GM12878 (cell line): Measurements from ENCODE around the gene ANKS1A. TPM values are rescaled to one million over a fixed set of nuclear protein-coding genes. Genes with fewer than 3 reads are reported as not detected.

Experiments used
- ATAC-seq: fragments of 200-7000 bp; cut with Tn5 transposase; 3 replicates; pipeline ENCODE4 v1.9.1; 2020; ENCODE audit warnings: mild to moderate bottlenecking, moderate library complexity
- BruUV-seq: library from RNA; stranded (reverse); fragments of 400-500 nt; replicated peaks from 2 replicates; lab custom pipeline; 2021; lab: Mats Ljungman, UMichigan
- CTCF ChIA-PET: fragments of 300-600 bp; sonication (Branson Sonifier 250); formaldehyde crosslinking; extraction: SDS; loops from one replicate; lab custom pipeline; 2021; ENCODE audit warnings: inconsistent platforms; lab: Yijun Ruan, JAX
- POLR2A ChIA-PET: fragments of 350-600 bp; formaldehyde crosslinking; extraction: SDS; loops from one replicate; lab custom pipeline; 2021; ENCODE audit warnings: inconsistent platforms; lab: Charles Lee
- RAD21 ChIA-PET: fragments of 300-600 bp; sonication (Branson Sonifier 250); formaldehyde crosslinking; loops from one replicate; lab custom pipeline; 2023; ENCODE audit warnings: antibody characterized with exemption; ENCODE audit not compliant: unreplicated experiment; lab: Charles Lee
- SMC1A ChIA-PET: fragments of 300-600 bp; sonication (Branson Sonifier 250); formaldehyde crosslinking; loops from one replicate; lab custom pipeline; 2023; ENCODE audit not compliant: unreplicated experiment, uncharacterized antibody; lab: Charles Lee
- DNase-seq: peaks from one replicate; pipeline ENCODE4 v3.0.0-alpha.2; 2011; ENCODE audit warnings: low read depth, low spot score
- FAIRE-seq: peaks from 3 replicates; lab custom pipeline; 2011; peaks lifted over from hg19 to GRCh38; lab: Jason Lieb, UNC
- H2AFZ ChIP-seq: 2 replicates; pipeline ENCODE4 v1.6.0; 2011; ENCODE audit warnings: low read depth, low read length, control low read depth; ENCODE audit not compliant: control insufficient read depth
- H3K27ac ChIP-seq: 2 replicates; pipeline ENCODE4 v1.5.1; 2011; ENCODE audit warnings: control low read depth; ENCODE audit not compliant: control insufficient read depth, insufficient read depth
- H3K27me3 ChIP-seq, 2 experiments: replicated peaks in 1 of 2; 2 replicates each; pipeline versions ENCODE4 v1.6.0 to v1.6.1; 2011; ENCODE audit warnings: low read length in 1 of 2; ENCODE audit not compliant: control insufficient read depth in 2 of 2, insufficient read depth in 2 of 2
- H3K36me3 ChIP-seq, 2 experiments: 2 replicates each; pipeline ENCODE4 v1.5.1; 2011; ENCODE audit warnings: low read length in 1 of 2; ENCODE audit not compliant: control insufficient read depth in 2 of 2, insufficient read depth in 2 of 2
- H3K4me1 ChIP-seq: 2 replicates; pipeline ENCODE4 v1.6.1; 2011; ENCODE audit warnings: mild to moderate bottlenecking, low read length, moderate library complexity, mixed read lengths; ENCODE audit not compliant: control insufficient read depth, insufficient read depth
- H3K4me2 ChIP-seq: 2 replicates; pipeline ENCODE4 v1.6.0; 2011; ENCODE audit warnings: control low read depth; ENCODE audit not compliant: control insufficient read depth, insufficient read depth
- H3K4me3 ChIP-seq: fragments of 200-600 bp; sonication (generic); 2 replicates; pipeline ENCODE4 v1.5.1; 2016
- H3K79me2 ChIP-seq: 2 replicates; pipeline ENCODE4 v1.6.0; 2011; ENCODE audit warnings: low read length; ENCODE audit not compliant: control insufficient read depth, insufficient read depth
- H3K9ac ChIP-seq: 2 replicates; pipeline ENCODE4 v1.8.0; 2011; ENCODE audit warnings: low read length, control low read depth, mixed read lengths; ENCODE audit not compliant: control insufficient read depth, insufficient read depth
- H3K9me3 ChIP-seq: replicated peaks from 3 replicates; pipeline ENCODE4 v1.5.1; 2011; ENCODE audit warnings: mild to moderate bottlenecking, low read length; ENCODE audit not compliant: control insufficient read depth, insufficient read depth
- H4K20me1 ChIP-seq: 2 replicates; pipeline ENCODE4 v1.6.0; 2011; ENCODE audit not compliant: control insufficient read depth, insufficient read depth
- CEBPB ChIP-seq, 2 experiments: fragments of 150-350 bp in 1 of 2; IDR thresholded peaks; 2 replicates each; pipeline ENCODE4 v1.6.1; 2012 to 2014; ENCODE audit warnings: low read depth in 2 of 2, low read length in 2 of 2, borderline replicate concordance in 1 of 2, inconsistent platforms in 1 of 2
- ETV6 ChIP-seq, 2 experiments: fragments of 450-650 bp in 1 of 2; IDR thresholded peaks in 1 of 2; conservative IDR thresholded peaks in 1 of 2; 2 replicates each; pipeline ENCODE4 v1.6.1; 2014; ENCODE audit warnings: antibody characterized with exemption in 1 of 2, borderline replicate concordance in 1 of 2, low read depth in 1 of 2, mild to moderate bottlenecking in 1 of 2, moderate library complexity in 1 of 2
- JUND ChIP-seq: IDR thresholded peaks from 2 replicates; pipeline ENCODE4 v1.6.1; 2012; ENCODE audit warnings: low read depth, mild to moderate bottlenecking, low read length, improper control_type of control experiment, moderate library complexity
- KDM1A ChIP-seq: fragments of 200-600 bp; sonication (generic); IDR thresholded peaks from 2 replicates; pipeline ENCODE4 v1.6.1; 2016; ENCODE audit warnings: borderline replicate concordance
- NBN ChIP-seq: fragments of 450-650 bp; IDR thresholded peaks from 2 replicates; pipeline ENCODE4 v1.6.1; 2016
- RB1 ChIP-seq: fragments of 450-650 bp; formaldehyde crosslinking; IDR thresholded peaks from 2 replicates; pipeline ENCODE4 v1.6.1; 2017; ENCODE audit warnings: mild to moderate bottlenecking, borderline replicate concordance
- SPI1 ChIP-seq: IDR thresholded peaks from 2 replicates; pipeline ENCODE4 v1.6.1; 2011; ENCODE audit warnings: low read depth, mild to moderate bottlenecking, low read length, moderate library complexity, borderline replicate concordance; ENCODE audit not compliant: insufficient read depth
- TCF7 ChIP-seq: IDR thresholded peaks from 2 replicates; pipeline ENCODE4 v1.6.1; 2014; ENCODE audit warnings: antibody characterized with exemption, borderline replicate concordance
- WRNIP1 ChIP-seq: IDR thresholded peaks from 2 replicates; pipeline ENCODE4 v1.6.1; 2011; ENCODE audit warnings: low read depth, low read length, improper control_type of control experiment, borderline replicate concordance
- ZNF274 ChIP-seq: IDR thresholded peaks from one replicate; pipeline ENCODE4 v1.8.0; 2011; ENCODE audit not compliant: insufficient read length, insufficient read depth
- WGBS: methylation state at CpG from one replicate; pipeline ENCODE4 v1.1.6; 2016; ENCODE audit warnings: low lambda C conversion rate; ENCODE audit not compliant: insufficient replicate concordance, insufficient coverage; ENCODE audit errors: missing lambda C conversion rate; 5-methylcytosine and 5-hydroxymethylcytosine counted together
- in situ Hi-C: fragments of 300-500 bp; cut with MboI; formaldehyde crosslinking; loops from 9 replicates; pipeline ENCODE4 v1.14.3; 2018; ENCODE audit warnings: mixed read lengths
- intact Hi-C: fragments of 100-400 bp; cut with micrococcal nuclease; formaldehyde crosslinking; loops from one replicate; pipeline ENCODE4 v1.14.2; 2022; ENCODE audit not compliant: unreplicated experiment
- polyA plus RNA-seq, 11 experiments: library from polyadenylated mRNA; depleted of rRNA in 4 of 11; unstranded in 6 of 11; stranded (reverse) in 5 of 11; fragments of >200 nt; fragmentation: Nextera tagmentation in 4 of 11; fragmentation: Illumina TruSeq in 1 of 11; extraction: Ambion mirVana in 4 of 11; extraction: Trizol in 1 of 11; gene quantifications; 1 replicate in 1 of 11; 2 replicates in 10 of 11; pipeline versions ENCODE4 v1.2.1 to v1.2.3, GENCODE V29; 2011 to 2016; ENCODE audit warnings: inconsistent platforms in 2 of 11, missing spikeins in 2 of 11, low read depth in 1 of 11
- total RNA-seq, 4 experiments: library from RNA; depleted of rRNA in 3 of 4; stranded (reverse); fragments of >200 nt in 3 of 4; fragmentation: Illumina TruSeq in 1 of 4; extraction: Trizol in 1 of 4; gene quantifications; 2 replicates each; pipeline versions ENCODE4 v1.2.1 to v1.2.3, GENCODE V29; 2013 to 2021
- TF ChIP-seq, protein P1 (sequence below): fragments of 450-650 bp; IDR thresholded peaks from 2 replicates; pipeline ENCODE4 v1.6.1; 2017; ENCODE audit warnings: low read depth, mild to moderate bottlenecking, moderate library complexity

ANKS1A gene
- total and polyA plus RNA-seq, 10 of the 15 experiments (the other 5 are each of a cell fraction or from before 2014, with no cell fraction given) = 0.60 to 7.0 (median 3.0) TPM

DNA sequence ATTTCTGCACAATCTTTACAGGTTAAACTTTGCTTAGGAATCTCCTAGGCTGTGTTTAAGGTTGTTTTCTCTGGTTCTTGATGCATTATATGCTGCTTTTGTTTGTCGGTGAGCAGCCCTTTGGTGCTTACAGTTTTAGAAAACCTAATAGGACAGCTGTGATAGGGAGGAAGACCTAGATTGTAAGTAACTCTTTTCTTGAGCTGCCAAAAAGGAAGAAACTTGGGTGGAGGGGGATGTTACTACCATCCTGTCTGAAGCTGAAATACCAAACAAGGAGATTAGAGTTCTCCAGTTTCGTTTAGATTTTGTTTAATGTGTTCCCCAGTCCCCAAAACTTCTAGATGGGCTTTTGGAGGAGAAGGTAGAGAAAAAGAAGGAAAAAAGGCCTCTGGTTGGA, 72.0 kb downstream of the ANKS1A start (continued):
- no peak for TF ChIP-seq TCF7
- no peak for TF ChIP-seq ETV6 (conservative IDR thresholded peaks at IDR 0.05 in 1 of 2, IDR thresholded peaks at IDR 0.05 in 1 of 2; ENCODE audit: borderline replicate concordance in 1 of 2, low read depth in 1 of 2)

DNA sequence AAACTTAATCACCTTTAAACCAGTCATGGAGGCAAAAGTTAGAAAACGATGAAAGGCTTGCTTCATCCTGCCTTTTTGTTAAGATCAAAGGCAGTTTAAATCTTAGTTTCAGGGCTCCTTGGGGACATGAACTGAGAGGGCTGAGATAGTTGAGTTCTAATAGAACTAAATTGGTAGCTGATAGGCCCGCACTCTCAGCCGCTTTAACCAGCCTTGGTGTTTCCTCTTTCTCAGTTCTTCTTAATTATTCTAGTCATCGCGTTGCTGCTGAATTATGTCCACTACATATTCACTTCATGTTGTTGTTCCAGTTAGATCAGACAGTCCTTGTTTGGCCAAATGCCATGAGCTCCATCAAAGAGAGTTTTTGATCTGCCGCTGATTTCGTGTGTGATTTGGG, 72.5 kb downstream of the ANKS1A start:
- POLR2A ChIA-PET = interaction anchor here (1.1 kb wide), 1 partner anchor 438 kb away, joined by 3 read pairs; no protein-coding TSS in a partner anchor
- DNase-seq (no peak), FAIRE-seq (no peak), ATAC-seq (peak; percentile 67)
- H3K27me3 ChIP-seq = no peaks in the 10 kb centered on the region
- no peak overlapping the region for H2AFZ ChIP-seq
- SMC1A ChIA-PET = interaction anchor here (1.0 to 2.9 kb wide), 5 partner anchors 10 to 18 kb away, joined by 3 to 7 read pairs (median 4); no protein-coding TSS in a partner anchor
- H3K4me3 ChIP-seq = no peak overlapping the region
- H4K20me1 ChIP-seq = no peaks in the 10 kb centered on the region
- RAD21 ChIA-PET = no interaction called here
- H3K4me1 ChIP-seq = no peaks in the 10 kb centered on the region
- in situ Hi-C loops (no loop called here), intact Hi-C loops (no loop called here)
- H3K9me3 ChIP-seq = no peaks in the 10 kb centered on the region
- WGBS = 89% methylated on average over 7 of the region's 7 CpGs
- H3K79me2 ChIP-seq = no peaks in the 10 kb centered on the region
- no TSS peak for BruUV-seq
- CTCF ChIA-PET = interaction anchor here (0.6 to 1.2 kb wide), 5 partner anchors 10 to 797 kb away, joined by 3 to 5 read pairs (median 4); no protein-coding TSS in a partner anchor
- H3K36me3 ChIP-seq = no peaks in the 10 kb centered on the region
- no peak for TF ChIP-seq ZNF274
- peak; percentile 18; the same call in 1 of the 2 replicates for TF ChIP-seq SPI1
- TF ChIP-seq, all 136 proteins: peak for 1
- H3K27ac ChIP-seq = no peak overlapping the region
- no peak overlapping the region for H3K9ac ChIP-seq
- H3K4me2 ChIP-seq = no peak overlapping the region

DNA sequence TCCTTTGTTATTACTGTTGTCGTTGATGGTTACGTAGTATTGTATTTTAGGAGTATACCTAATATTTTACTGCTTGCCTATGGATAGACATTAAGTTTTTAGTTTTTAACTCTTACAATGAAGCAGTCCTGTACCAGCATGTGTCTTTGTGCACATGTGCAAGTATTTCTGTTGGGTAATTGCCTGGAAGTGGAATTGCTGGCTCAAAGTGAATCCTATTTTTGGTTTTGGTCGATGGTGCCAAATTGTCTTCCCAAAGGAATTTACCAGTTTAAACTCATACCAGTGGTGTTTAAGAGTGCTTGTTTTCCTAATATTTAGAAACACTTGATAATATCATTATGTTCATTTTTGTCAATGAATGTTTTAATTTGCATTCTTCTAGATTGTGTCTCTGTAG, 75.5 kb downstream of the ANKS1A start:
- RAD21 ChIA-PET = no interaction called here
- Histone ChIP-seq H3K4me2 (no peak overlapping the region), H4K20me1 (no peaks in the 10 kb centered on the region), H3K4me1 (no peaks in the 10 kb centered on the region), H3K4me3 (no peak overlapping the region), H3K27ac (no peak overlapping the region), H2AFZ (no peak overlapping the region), H3K9ac (no peak overlapping the region), H3K36me3 (no peaks in the 10 kb centered on the region), H3K9me3 (no peaks in the 10 kb centered on the region), H3K79me2 (no peaks in the 10 kb centered on the region), H3K27me3 (no peaks in the 10 kb centered on the region)
- TF ChIP-seq JUND = no peak
- no peak for TF ChIP-seq WRNIP1
- TF ChIP-seq KDM1A = no peak
- TF ChIP-seq, protein P1, sequence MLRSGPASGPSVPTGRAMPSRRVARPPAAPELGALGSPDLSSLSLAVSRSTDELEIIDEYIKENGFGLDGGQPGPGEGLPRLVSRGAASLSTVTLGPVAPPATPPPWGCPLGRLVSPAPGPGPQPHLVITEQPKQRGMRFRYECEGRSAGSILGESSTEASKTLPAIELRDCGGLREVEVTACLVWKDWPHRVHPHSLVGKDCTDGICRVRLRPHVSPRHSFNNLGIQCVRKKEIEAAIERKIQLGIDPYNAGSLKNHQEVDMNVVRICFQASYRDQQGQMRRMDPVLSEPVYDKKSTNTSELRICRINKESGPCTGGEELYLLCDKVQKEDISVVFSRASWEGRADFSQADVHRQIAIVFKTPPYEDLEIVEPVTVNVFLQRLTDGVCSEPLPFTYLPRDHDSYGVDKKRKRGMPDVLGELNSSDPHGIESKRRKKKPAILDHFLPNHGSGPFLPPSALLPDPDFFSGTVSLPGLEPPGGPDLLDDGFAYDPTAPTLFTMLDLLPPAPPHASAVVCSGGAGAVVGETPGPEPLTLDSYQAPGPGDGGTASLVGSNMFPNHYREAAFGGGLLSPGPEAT = no peak
- TF ChIP-seq NBN = no peak
- TF ChIP-seq RB1 = no peak
- no peak for TF ChIP-seq CEBPB (IDR thresholded peaks at IDR 0.05; ENCODE audit: borderline replicate concordance in 1 of 2, low read depth in 2 of 2, low read length in 2 of 2)
- no peak for DNase-seq
- ATAC-seq = no peak
- no peak for FAIRE-seq
- POLR2A ChIA-PET = no interaction called here
- BruUV-seq = no TSS peak
- SMC1A ChIA-PET = no interaction called here
- 90% methylated on average over 3 of the region's 3 CpGs for WGBS
- CTCF ChIA-PET = no interaction called here
- in situ Hi-C loops (no loop called here), intact Hi-C loops (no loop called here)
